ENCODE results near the gene ENG.
"Not testable (repeated sequence)": the region's sequence is repeated elsewhere in the genome, so short reads cannot be mapped to it uniquely, and the experiment has no call there.

DNA sequence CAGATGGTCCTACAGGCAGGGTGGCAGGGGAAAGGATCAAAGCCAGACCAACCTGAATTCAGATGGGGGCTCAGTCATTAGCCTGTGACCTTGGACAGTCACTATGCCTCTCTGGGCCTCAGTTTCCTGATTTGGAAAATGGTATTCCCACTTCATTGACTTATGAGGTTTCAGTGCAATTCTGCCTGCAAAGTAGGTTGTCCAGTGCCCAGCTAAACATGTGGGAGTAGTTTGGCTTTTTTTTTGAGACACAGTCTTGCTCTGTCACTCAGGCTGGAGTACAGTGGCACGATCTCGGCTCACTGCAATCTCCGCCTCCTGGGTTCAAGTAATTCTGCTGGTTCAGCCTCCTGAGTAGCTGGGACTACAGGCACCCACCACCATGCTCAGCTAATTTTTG lies 17.9 kb downstream of the ENG start:
- TF ChIP-seq, protein P1, sequence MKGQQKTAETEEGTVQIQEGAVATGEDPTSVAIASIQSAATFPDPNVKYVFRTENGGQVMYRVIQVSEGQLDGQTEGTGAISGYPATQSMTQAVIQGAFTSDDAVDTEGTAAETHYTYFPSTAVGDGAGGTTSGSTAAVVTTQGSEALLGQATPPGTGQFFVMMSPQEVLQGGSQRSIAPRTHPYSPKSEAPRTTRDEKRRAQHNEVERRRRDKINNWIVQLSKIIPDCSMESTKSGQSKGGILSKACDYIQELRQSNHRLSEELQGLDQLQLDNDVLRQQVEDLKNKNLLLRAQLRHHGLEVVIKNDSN (IDR thresholded peaks at IDR 0.05; ENCODE audit: borderline replicate concordance, low read depth): not testable (repeated sequence)
- TF ChIP-seq RFX5, RCOR1 (IDR thresholded peaks at IDR 0.05; ENCODE audit: low read length): not testable (repeated sequence)
- TF ChIP-seq, protein P2, sequence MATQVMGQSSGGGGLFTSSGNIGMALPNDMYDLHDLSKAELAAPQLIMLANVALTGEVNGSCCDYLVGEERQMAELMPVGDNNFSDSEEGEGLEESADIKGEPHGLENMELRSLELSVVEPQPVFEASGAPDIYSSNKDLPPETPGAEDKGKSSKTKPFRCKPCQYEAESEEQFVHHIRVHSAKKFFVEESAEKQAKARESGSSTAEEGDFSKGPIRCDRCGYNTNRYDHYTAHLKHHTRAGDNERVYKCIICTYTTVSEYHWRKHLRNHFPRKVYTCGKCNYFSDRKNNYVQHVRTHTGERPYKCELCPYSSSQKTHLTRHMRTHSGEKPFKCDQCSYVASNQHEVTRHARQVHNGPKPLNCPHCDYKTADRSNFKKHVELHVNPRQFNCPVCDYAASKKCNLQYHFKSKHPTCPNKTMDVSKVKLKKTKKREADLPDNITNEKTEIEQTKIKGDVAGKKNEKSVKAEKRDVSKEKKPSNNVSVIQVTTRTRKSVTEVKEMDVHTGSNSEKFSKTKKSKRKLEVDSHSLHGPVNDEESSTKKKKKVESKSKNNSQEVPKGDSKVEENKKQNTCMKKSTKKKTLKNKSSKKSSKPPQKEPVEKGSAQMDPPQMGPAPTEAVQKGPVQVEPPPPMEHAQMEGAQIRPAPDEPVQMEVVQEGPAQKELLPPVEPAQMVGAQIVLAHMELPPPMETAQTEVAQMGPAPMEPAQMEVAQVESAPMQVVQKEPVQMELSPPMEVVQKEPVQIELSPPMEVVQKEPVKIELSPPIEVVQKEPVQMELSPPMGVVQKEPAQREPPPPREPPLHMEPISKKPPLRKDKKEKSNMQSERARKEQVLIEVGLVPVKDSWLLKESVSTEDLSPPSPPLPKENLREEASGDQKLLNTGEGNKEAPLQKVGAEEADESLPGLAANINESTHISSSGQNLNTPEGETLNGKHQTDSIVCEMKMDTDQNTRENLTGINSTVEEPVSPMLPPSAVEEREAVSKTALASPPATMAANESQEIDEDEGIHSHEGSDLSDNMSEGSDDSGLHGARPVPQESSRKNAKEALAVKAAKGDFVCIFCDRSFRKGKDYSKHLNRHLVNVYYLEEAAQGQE (IDR thresholded peaks at IDR 0.05; ENCODE audit: low read depth, low read length): not testable (repeated sequence)
- TF ChIP-seq, protein P3, sequence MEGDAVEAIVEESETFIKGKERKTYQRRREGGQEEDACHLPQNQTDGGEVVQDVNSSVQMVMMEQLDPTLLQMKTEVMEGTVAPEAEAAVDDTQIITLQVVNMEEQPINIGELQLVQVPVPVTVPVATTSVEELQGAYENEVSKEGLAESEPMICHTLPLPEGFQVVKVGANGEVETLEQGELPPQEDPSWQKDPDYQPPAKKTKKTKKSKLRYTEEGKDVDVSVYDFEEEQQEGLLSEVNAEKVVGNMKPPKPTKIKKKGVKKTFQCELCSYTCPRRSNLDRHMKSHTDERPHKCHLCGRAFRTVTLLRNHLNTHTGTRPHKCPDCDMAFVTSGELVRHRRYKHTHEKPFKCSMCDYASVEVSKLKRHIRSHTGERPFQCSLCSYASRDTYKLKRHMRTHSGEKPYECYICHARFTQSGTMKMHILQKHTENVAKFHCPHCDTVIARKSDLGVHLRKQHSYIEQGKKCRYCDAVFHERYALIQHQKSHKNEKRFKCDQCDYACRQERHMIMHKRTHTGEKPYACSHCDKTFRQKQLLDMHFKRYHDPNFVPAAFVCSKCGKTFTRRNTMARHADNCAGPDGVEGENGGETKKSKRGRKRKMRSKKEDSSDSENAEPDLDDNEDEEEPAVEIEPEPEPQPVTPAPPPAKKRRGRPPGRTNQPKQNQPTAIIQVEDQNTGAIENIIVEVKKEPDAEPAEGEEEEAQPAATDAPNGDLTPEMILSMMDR (IDR thresholded peaks at IDR 0.05): not testable (repeated sequence)
- TF ChIP-seq, protein P4, sequence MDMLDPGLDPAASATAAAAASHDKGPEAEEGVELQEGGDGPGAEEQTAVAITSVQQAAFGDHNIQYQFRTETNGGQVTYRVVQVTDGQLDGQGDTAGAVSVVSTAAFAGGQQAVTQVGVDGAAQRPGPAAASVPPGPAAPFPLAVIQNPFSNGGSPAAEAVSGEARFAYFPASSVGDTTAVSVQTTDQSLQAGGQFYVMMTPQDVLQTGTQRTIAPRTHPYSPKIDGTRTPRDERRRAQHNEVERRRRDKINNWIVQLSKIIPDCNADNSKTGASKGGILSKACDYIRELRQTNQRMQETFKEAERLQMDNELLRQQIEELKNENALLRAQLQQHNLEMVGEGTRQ (IDR thresholded peaks at IDR 0.05; ENCODE audit: borderline replicate concordance, low read depth, low read length): not testable (repeated sequence)

Data from SK-N-SH (cell line).